DND-41 (cell line): Measurements from ENCODE around the gene ARHGAP32.

Experiments used
- ATAC-seq: fragments of 200-7000 bp; cut with Tn5 transposase; 3 replicates; pipeline ENCODE4 v1.9.1; 2021; ENCODE audit warnings: low read depth; ENCODE audit not compliant: insufficient read depth
- DNase-seq: peaks from one replicate; pipeline ENCODE4 v3.0.0-alpha.2; 2020
- H2AFZ ChIP-seq: 2 replicates; pipeline ENCODE4 v1.6.0; 2012; ENCODE audit warnings: low read depth, low read length
- H3K27ac ChIP-seq: 2 replicates; pipeline ENCODE4 v1.5.1; 2012; ENCODE audit warnings: low read length, inconsistent platforms
- H3K27me3 ChIP-seq: fragments of 200-600 bp; sonication (generic); 2 replicates; pipeline ENCODE4 v1.6.0; 2012; ENCODE audit warnings: low read length, mild to moderate bottlenecking, inconsistent platforms; ENCODE audit not compliant: insufficient read depth, poor library complexity
- H3K36me3 ChIP-seq: 2 replicates; pipeline ENCODE4 v1.5.1; 2012; ENCODE audit warnings: low read length, inconsistent platforms; ENCODE audit not compliant: insufficient read depth
- H3K4me1 ChIP-seq: 2 replicates; pipeline ENCODE4 v1.5.1; 2012; ENCODE audit warnings: mild to moderate bottlenecking, low read length; ENCODE audit not compliant: insufficient read depth
- H3K4me2 ChIP-seq: 2 replicates; pipeline ENCODE4 v1.6.0; 2012; ENCODE audit warnings: mild to moderate bottlenecking, moderate library complexity, low read length, inconsistent platforms; ENCODE audit not compliant: insufficient read depth
- H3K4me3 ChIP-seq, 2 experiments: fragments of 200-600 bp in 1 of 2; shearing (Covaris generic) in 1 of 2; 2 replicates each; pipeline ENCODE4 v1.5.1; 2012 to 2016; ENCODE audit warnings: inconsistent platforms in 2 of 2, low read length in 2 of 2, mild to moderate bottlenecking in 2 of 2, low read depth in 1 of 2, moderate library complexity in 1 of 2
- H3K79me2 ChIP-seq: 2 replicates; pipeline ENCODE4 v1.6.0; 2012; ENCODE audit warnings: low read length, inconsistent platforms; ENCODE audit not compliant: insufficient read depth
- H3K9ac ChIP-seq: 2 replicates; pipeline ENCODE4 v1.6.0; 2012; ENCODE audit warnings: low read depth, mild to moderate bottlenecking, inconsistent platforms, low read length, moderate library complexity
- H3K9me3 ChIP-seq: 2 replicates; pipeline ENCODE4 v1.5.1; 2012; ENCODE audit warnings: low read length, moderate library complexity, mild to moderate bottlenecking, inconsistent platforms; ENCODE audit not compliant: insufficient read depth, severe bottlenecking
- H4K20me1 ChIP-seq: 2 replicates; pipeline ENCODE4 v1.6.0; 2012; ENCODE audit warnings: low read length; ENCODE audit not compliant: insufficient read depth
- CTCF ChIP-seq: IDR thresholded peaks from 2 replicates; pipeline ENCODE4 v1.5.1; 2012; ENCODE audit warnings: borderline replicate concordance, low read length, moderate library complexity, mild to moderate bottlenecking; ENCODE audit not compliant: poor library complexity, severe bottlenecking; ENCODE audit errors: extremely low read depth
- EZH2 ChIP-seq: IDR thresholded peaks from 3 replicates; pipeline ENCODE4 v1.6.1; 2012; ENCODE audit warnings: borderline replicate concordance, low read depth, mild to moderate bottlenecking, moderate library complexity, low read length, inconsistent platforms; ENCODE audit not compliant: severe bottlenecking

ARHGAP32 gene

GRCh38 chr11:128928400-128928799 lies 263.7 kb downstream of the ARHGAP32 start:
- TF ChIP-seq EZH2, result no peak
- no peak for TF ChIP-seq CTCF
- no peak for ATAC-seq
- Histone ChIP-seq H3K36me3 (no peaks in the 10 kb centered on the region), H3K9me3 (no peaks in the 10 kb centered on the region), H3K79me2 (no peaks in the 10 kb centered on the region), H3K4me3 (no peak overlapping the region), H3K4me2 (no peak overlapping the region), H3K27me3 (peaks cover 6% of the 10 kb centered on the region), H2AFZ (no peak overlapping the region), H3K4me1 (no peaks in the 10 kb centered on the region), H3K9ac (no peak overlapping the region), H3K27ac (no peak overlapping the region), H4K20me1 (no peaks in the 10 kb centered on the region)
- DNase-seq, result no peak

- no peak for ATAC-seq
- no peak overlapping the region for H2AFZ ChIP-seq
Measured at GRCh38 chr11:128927683-128928336, 264.3 kb downstream of the ARHGAP32 start.

DNA sequence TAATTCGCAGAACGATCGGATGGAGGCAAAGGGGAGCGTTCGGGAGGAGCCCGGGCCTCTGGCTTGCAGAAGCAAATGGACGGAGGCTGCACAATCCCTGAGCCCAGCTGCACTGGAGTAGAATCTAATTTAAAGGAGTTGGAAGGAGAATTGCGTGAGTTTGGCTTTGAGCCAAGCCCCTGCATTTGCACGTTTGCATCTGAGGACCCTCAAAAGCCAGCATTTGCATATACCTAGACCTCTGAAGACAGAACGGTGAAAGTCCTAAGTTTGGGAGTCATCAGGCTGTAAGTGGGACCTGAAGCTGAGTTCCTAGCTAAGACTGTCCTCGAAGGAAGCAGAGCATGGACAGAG lies 265.0 kb downstream of the ARHGAP32 start:
- DNase-seq (no peak), ATAC-seq (no peak)
- Histone ChIP-seq H3K4me1 (no peaks in the 10 kb centered on the region), H3K4me2 (no peak overlapping the region), H3K79me2 (no peaks in the 10 kb centered on the region), H3K36me3 (no peaks in the 10 kb centered on the region), H3K9ac (no peak overlapping the region), H4K20me1 (no peaks in the 10 kb centered on the region), H3K9me3 (no peaks in the 10 kb centered on the region), H2AFZ (no peak overlapping the region), H3K4me3 (no peak overlapping the region), H3K27ac (no peak overlapping the region), H3K27me3 (peaks cover 6% of the 10 kb centered on the region)
- TF ChIP-seq EZH2 (no peak), CTCF (no peak)

More at GRCh38 chr11:128927683-128928336, 264.3 kb downstream of the ARHGAP32 start:
- no peak for DNase-seq
- H3K4me2 ChIP-seq, result no peak overlapping the region
- TF ChIP-seq EZH2 (no peak), CTCF (no peak)
- no peaks in the 10 kb centered on the region for H3K9me3 ChIP-seq
- no peak overlapping the region for H3K9ac ChIP-seq
- H3K4me3 ChIP-seq, result no peak overlapping the region
- H3K36me3 ChIP-seq, result no peaks in the 10 kb centered on the region
- H3K27me3 ChIP-seq, result peaks cover 6% of the 10 kb centered on the region
- no peaks in the 10 kb centered on the region for H3K79me2 ChIP-seq
- H3K4me1 ChIP-seq, result no peaks in the 10 kb centered on the region
- H3K27ac ChIP-seq, result no peak overlapping the region
- H4K20me1 ChIP-seq, result no peaks in the 10 kb centered on the region
